NOMO-1 treated with dmso at 0.1 percent for 144 hours (cell line): Measurements from ENCODE around the gene FBXL7.

Source experiments
- DNase-seq: peaks from one replicate; lab custom pipeline; 2025; ENCODE audit not compliant: unreplicated experiment; lab: John Stamatoyannopoulos, UW

FBXL7 gene

DNA sequence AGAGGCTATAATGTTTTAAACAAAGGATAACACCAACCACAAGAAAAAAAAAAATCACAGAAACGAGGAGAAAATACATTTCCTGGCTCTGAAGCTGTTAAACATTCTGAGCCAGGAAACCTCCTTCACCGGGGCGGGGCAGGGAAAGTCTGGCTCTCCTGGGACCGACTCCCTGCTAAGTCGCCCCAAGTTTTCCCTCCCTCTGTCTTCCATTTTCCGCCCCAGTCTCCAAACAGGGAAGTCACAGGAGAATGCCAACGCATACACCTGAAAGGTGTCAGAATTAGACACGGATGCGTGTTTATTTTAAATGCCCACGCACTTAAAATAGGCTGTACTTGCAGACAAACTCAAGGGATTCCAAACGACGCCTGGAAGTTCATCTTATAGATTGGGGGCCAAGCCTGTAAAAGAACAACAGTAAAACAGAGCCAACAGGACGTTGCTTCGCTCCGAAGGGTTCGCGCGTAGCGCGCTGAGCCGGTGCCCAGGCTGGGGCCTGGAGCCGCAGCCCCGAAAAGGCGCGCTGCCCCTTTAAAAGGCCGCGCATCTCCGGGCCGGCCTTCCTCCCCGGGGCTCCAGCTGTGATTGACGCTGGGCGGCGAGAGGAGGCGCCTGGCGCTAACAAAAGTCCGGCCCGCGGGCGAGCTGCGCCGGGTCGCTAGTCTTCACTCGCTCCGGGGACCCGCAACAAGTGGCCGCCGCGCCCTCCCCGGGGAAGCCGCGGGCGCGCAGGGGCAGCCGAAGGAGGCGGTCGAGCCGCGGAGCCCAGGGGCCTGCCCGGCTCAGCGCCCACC lies at the start of gene FBXL7:
Gene FBXL7, plus strand, starts transcription at position 653 of the 797 bp plus-strand sequence.
- no peak for DNase-seq

DNA sequence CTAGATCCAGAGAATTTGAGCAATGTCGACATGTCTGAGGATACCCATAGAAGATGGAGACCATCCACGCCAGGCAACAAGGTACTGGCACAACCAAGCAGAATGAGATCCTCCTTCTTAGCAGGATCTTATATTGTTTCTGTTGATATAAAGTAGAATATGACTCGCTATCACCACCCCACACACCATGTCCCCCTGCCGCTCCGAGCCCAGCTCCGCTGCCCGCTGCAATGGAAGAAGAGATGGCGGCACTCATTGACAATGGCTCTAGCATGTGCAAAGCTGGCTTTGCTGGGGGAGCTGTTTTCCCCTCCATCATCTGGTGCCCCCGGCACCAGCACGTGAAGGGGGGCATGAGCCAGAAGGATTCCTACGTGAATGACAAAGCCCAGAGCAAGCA lies 49.5 kb upstream of the FBXL7 start:
- DNase-seq = no peak

- DNase-seq = no peak
Measured at GRCh38 chr5:15450949-15451348, 49.0 kb upstream of the FBXL7 start.

- DNase-seq = no peak
Measured at GRCh38 chr5:15452030-15452429, 48.0 kb upstream of the FBXL7 start.

- DNase-seq = no peak
Measured at GRCh38 chr5:15452781-15453180, 47.2 kb upstream of the FBXL7 start.

DNA sequence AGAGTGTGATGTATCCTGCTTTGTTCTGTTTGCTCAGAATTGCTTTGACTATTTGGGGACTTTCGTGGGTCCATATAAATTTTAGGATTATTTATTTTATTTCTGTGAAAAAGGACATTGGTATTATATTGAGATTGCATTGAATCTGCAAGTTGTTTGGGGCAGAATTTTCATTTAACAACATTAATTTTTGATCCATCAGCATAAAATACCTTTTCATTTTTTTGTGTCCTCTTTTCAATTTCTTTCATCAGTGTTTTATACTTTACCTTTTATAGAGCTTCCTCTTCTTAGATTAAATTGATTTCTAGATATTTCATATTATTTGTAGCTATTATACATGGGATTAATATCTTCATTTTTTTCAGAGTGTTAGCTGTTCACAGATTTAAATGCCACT lies 40.8 kb upstream of the FBXL7 start:
- DNase-seq = no peak

GRCh38 chr5:15463231-15463980 lies 36.6 kb upstream of the FBXL7 start:
- no peak for DNase-seq

GRCh38 chr5:15472116-15472515 lies 27.9 kb upstream of the FBXL7 start:
- no peak for DNase-seq

GRCh38 chr5:15474143-15474719 lies 25.7 kb upstream of the FBXL7 start:
- DNase-seq = no peak

DNA sequence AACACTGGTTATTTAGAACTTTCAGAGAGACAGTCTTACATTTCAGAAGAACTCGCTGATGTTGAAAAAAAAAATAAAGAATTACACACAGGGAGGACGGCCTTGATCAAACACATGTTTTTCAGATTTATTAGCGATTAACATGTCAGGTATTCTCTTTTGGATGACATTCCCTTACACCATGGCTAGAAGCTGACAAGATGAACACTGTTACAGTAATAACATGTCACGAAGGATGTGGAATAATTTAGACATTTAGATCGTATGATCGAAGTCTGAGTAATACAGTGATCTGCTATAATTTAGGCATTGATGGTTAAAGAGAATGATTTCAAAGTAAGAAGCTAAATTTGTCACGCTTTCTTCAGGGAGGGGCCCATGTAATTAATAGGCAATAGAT lies 24.6 kb upstream of the FBXL7 start:
- no peak for DNase-seq

GRCh38 chr5:15476977-15477376 lies 23.0 kb upstream of the FBXL7 start:
- no peak for DNase-seq

- DNase-seq = no peak
Measured at GRCh38 chr5:15480436-15480835, 19.5 kb upstream of the FBXL7 start.

DNA sequence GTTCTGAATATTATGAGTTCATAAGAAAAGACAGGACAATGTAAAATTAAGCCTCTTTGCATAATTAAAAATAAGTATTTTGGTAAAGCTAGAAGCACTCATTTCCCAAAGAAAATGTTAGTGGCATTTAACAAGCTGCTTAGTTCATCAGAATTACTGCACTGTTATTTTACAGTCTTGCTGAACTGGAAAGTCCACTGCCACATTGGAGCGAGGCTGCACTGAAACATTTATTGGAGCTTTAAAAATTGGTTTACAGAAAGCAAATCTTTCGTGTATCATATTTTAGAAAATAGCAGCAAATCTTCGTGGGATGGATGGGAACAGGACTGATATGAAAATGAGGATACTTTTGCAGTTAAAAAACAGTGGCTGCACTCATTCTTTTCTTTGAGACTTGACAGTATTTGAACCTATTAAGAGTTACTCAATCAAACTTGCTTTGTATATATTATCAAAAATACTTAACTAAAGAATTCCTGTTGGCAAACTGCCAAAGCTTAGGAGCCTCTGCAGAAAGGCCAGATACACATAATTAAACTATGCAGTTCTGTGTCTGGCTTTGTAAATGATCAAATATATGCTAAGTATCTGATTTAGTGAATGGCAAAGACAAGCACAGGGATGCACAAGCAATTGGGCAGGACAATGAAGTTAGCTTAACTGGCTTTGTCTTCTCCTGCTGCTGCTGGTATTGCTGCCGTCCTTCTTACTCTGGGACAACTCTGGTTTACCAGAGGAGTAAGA lies 16.5 kb upstream of the FBXL7 start:
- DNase-seq = no peak

GRCh38 chr5:15487228-15487627 lies 12.8 kb upstream of the FBXL7 start:
- DNase-seq = no peak

DNA sequence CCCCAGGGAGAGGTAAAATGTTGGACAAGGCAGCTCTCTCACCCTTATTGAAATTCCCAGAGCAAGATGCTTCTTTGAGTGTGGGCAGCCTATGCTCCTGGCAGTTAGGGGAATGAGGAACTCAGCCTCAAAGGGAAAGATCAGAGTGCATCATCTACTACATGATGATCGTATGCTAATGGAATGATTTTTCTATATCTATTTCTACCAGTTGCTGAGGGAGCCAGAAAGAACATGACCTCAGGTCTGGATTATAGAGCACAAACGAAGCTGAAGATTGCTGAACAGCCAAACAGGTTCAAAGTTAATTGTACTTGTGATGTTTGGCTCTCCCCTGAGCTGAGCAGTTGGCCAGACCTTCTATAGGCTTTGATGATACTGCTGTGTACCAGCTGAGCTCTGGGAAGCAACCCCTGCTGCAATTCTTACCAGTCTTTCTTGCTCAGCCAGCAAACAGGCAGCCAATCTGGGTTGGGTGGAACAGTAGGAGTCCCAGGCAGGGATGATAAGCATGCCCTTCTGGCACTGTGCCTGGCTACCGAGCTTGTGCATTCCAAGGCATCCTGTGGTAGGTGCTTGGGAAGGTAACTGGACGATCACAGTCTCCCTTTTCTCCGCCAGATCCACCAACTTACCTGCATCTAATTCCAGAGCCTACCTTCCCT lies 10.3 kb upstream of the FBXL7 start:
- no peak for DNase-seq

GRCh38 chr5:15492545-15492944 lies 7.4 kb upstream of the FBXL7 start:
- DNase-seq = no peak

GRCh38 chr5:15493501-15493900 lies 6.5 kb upstream of the FBXL7 start:
- DNase-seq = no peak

DNA sequence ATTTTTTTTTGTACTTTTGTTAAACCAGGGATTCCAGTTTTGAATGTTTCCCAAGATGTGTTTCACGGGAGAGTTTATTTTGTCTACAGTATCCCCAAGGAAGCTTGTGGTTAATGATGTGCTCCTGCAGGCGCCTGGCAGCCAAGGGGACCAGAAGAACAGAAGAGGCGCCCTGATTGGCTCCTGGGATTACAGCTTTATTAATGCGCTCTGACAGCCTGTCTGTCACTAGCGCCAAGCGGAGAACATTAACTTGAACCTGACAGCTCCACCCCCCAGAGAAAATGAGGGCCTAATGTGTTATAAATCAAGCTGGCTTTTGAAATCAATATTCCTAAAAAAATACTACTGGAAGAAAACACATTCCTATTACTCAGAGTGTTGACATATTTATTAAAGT lies 5.0 kb upstream of the FBXL7 start:
- no peak for DNase-seq

DNA sequence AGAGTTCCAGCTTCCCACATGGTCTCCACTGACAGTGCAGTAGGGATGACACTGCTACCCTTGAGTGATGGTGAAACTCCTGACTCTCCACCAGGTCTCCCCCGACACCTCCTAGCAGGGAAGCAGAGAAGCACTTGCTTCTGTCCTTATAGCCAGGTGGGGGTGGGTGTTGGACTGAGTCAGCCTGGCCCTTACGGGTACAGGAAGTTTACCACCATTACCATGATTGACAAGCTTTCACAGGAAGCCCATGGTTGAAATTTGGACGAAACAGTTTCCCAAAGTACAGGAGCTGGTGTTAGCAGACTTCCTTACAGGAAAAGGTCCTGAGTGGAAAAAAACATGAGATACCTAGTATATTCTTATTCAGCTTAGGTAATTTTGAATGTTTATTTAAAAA lies 3.1 kb upstream of the FBXL7 start:
- DNase-seq = no peak

- no peak for DNase-seq
Measured at GRCh38 chr5:15500325-15501001, 483 bp downstream of the FBXL7 start.
